Mesenchymal stem cell (in vitro differentiated cells and primary cell): ENCODE data around the gene DYSF.

Experiments
- DNase-seq: peaks from one replicate; pipeline ENCODE4 v3.0.0-alpha.2; 2013
- H2AFZ ChIP-seq: one replicate; pipeline ENCODE4 v1.6.1; 2013; ENCODE audit warnings: low read depth, mild to moderate bottlenecking, control low read depth, inconsistent platforms, low read length, moderate library complexity
- H2AK5ac ChIP-seq: 2 replicates; pipeline ENCODE4 v1.6.1; 2013; ENCODE audit warnings: low read length, moderate library complexity, mild to moderate bottlenecking, inconsistent platforms; ENCODE audit not compliant: severe bottlenecking
- H2BK120ac ChIP-seq: one replicate; pipeline ENCODE4 v1.6.1; 2013; ENCODE audit warnings: low read depth, mild to moderate bottlenecking, inconsistent platforms, low read length, moderate library complexity
- H2BK12ac ChIP-seq, 2 experiments: one replicate each; pipeline ENCODE4 v1.6.1; 2013; ENCODE audit warnings: inconsistent platforms in 2 of 2, low read length in 2 of 2, mild to moderate bottlenecking in 2 of 2, moderate library complexity in 2 of 2, control low read depth in 1 of 2
- H2BK15ac ChIP-seq: one replicate; pipeline ENCODE4 v1.6.1; 2013; ENCODE audit warnings: mild to moderate bottlenecking, low read depth, inconsistent platforms; ENCODE audit not compliant: poor library complexity, severe bottlenecking
- H2BK5ac ChIP-seq: 2 replicates; pipeline ENCODE4 v1.6.1; 2013; ENCODE audit warnings: low read depth, mild to moderate bottlenecking, low read length, control low read depth, inconsistent platforms; ENCODE audit not compliant: poor library complexity, severe bottlenecking
- H3K14ac ChIP-seq, 2 experiments: one replicate each; pipeline ENCODE4 v1.6.1; 2013; ENCODE audit warnings: inconsistent platforms in 2 of 2, low read length in 2 of 2, control low read depth in 1 of 2, mild to moderate bottlenecking in 1 of 2, moderate library complexity in 1 of 2
- H3K18ac ChIP-seq, 2 experiments: one replicate each; pipeline ENCODE4 v1.6.1; 2013; ENCODE audit warnings: inconsistent platforms in 2 of 2, low read length in 2 of 2, control low read depth in 1 of 2, low read depth in 1 of 2, mild to moderate bottlenecking in 1 of 2
- H3K23ac ChIP-seq, 2 experiments: one replicate each; pipeline ENCODE4 v1.6.1; 2013; ENCODE audit warnings: inconsistent platforms in 2 of 2, low read length in 2 of 2, mild to moderate bottlenecking in 2 of 2, moderate library complexity in 2 of 2, control low read depth in 1 of 2
- H3K27ac ChIP-seq: 2 replicates; pipeline ENCODE4 v1.5.1; 2013; ENCODE audit warnings: mild to moderate bottlenecking, moderate library complexity, low read length, control low read depth, inconsistent platforms; ENCODE audit not compliant: poor library complexity, severe bottlenecking
- H3K27me3 ChIP-seq, 2 experiments: 2 replicates each; pipeline versions ENCODE4 v1.6.1 to v1.7.0; 2013; ENCODE audit warnings: low read length in 2 of 2, mild to moderate bottlenecking in 2 of 2, moderate library complexity in 2 of 2, control low read depth in 1 of 2, inconsistent platforms in 1 of 2; ENCODE audit not compliant: control insufficient read depth in 1 of 2, insufficient read depth in 1 of 2
- H3K36me3 ChIP-seq, 2 experiments: 2 replicates each; pipeline versions ENCODE4 v1.6.1 to v1.7.0; 2013; ENCODE audit warnings: low read length in 2 of 2, control low read depth in 1 of 2, inconsistent platforms in 1 of 2, low read depth in 1 of 2, mild to moderate bottlenecking in 1 of 2; ENCODE audit not compliant: insufficient read depth in 2 of 2, control insufficient read depth in 1 of 2
- H3K4ac ChIP-seq, 2 experiments: one replicate each; pipeline ENCODE4 v1.6.1; 2013; ENCODE audit warnings: inconsistent platforms in 2 of 2, low read length in 2 of 2, mild to moderate bottlenecking in 2 of 2, moderate library complexity in 2 of 2, control low read depth in 1 of 2, low read depth in 1 of 2
- H3K4me1 ChIP-seq: 2 replicates; pipeline ENCODE4 v1.6.1; 2013; ENCODE audit warnings: low read depth, low read length, control low read depth; ENCODE audit not compliant: control insufficient read depth, insufficient read depth
- H3K4me2 ChIP-seq: 2 replicates; pipeline ENCODE4 v1.6.1; 2013; ENCODE audit warnings: low read length, mild to moderate bottlenecking, inconsistent platforms; ENCODE audit not compliant: poor library complexity, severe bottlenecking
- H3K4me3 ChIP-seq, 2 experiments: 2 replicates each; pipeline versions ENCODE4 v1.5.1 to v1.7.0; 2013; ENCODE audit warnings: low read length in 2 of 2, mild to moderate bottlenecking in 2 of 2, control low read depth in 1 of 2, low read depth in 1 of 2; ENCODE audit not compliant: insufficient read depth in 1 of 2
- H3K79me1 ChIP-seq: replicated peaks from 2 replicates; pipeline ENCODE4 v1.6.1; 2013; ENCODE audit warnings: mild to moderate bottlenecking, control low read depth, low read length, inconsistent platforms; ENCODE audit not compliant: poor library complexity, severe bottlenecking
- H3K9ac ChIP-seq: 2 replicates; pipeline ENCODE4 v1.7.0; 2013; ENCODE audit warnings: mild to moderate bottlenecking, low read length, moderate library complexity
- H3K9me3 ChIP-seq: 2 replicates; pipeline ENCODE4 v1.7.0; 2013; ENCODE audit warnings: mild to moderate bottlenecking, low read length; ENCODE audit not compliant: control insufficient read depth
- H4K8ac ChIP-seq: one replicate; pipeline ENCODE4 v1.6.1; 2013; ENCODE audit warnings: inconsistent platforms, mild to moderate bottlenecking, low read length, moderate library complexity
- H4K91ac ChIP-seq: one replicate; pipeline ENCODE4 v1.6.1; 2013; ENCODE audit warnings: mild to moderate bottlenecking, low read length, inconsistent platforms
- WGBS: methylation state at CpG from one replicate; pipeline ENCODE4 v1.1.7; 2013; ENCODE audit warnings: mixed read lengths; 5-methylcytosine and 5-hydroxymethylcytosine counted together

DYSF gene

DNA sequence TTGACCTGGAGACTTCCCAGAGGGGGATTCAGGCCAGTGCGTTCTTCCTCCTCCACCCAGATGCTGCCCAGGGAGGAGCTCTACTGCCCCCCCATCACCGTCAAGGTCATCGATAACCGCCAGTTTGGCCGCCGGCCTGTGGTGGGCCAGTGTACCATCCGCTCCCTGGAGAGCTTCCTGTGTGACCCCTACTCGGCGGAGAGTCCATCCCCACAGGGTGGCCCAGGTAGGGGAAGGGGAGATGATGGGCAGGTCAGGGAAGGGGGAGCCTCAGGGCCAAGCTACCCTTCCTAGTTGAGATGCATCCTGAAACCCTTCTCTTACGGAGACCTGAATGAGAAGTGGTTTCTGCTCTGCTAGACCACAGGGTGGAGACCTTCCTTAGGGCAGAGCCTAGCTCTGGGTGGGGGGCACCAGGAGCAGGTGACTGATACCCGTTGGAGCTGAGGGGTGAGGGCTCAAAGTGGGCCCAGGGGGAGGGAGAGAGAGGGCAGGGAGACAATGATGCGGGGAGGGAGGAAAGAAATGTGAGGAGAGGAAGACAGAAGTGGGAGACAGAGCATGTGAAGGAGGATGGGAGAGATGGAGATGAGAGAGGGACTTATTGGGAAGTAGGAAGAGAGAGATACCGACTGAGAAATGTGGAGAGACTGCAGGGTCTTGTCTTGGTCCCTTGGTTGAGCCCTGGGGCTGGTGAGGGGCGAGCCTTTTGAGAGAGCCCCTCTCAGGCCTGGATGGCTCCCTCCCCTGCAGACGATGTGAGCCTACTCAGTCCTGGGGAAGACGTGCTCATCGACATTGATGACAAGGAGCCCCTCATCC is 159.4 kb downstream of the DYSF start:
- no peak for DNase-seq
- Histone ChIP-seq H3K14ac (no peak overlapping the region), H2AK5ac (no peak overlapping the region), H3K36me3 (peaks cover 0 to 79% of the 10 kb centered on the region in 2 experiments), H3K4me1 (peaks cover 3% of the 10 kb centered on the region), H3K4ac (no peak overlapping the region), H2BK120ac (no peak overlapping the region), H2AFZ (no peak overlapping the region), H4K8ac (no peak overlapping the region), H3K23ac (no peak overlapping the region), H3K27me3 (peaks cover 0 to 37% of the 10 kb centered on the region in 2 experiments), H3K4me3 (no peak overlapping the region), H2BK12ac (no peak overlapping the region), H2BK15ac (no peak overlapping the region), H3K4me2 (no peak overlapping the region), H3K9ac (no peak overlapping the region), H2BK5ac (no peak overlapping the region), H3K79me1 (peaks cover 11% of the 10 kb centered on the region), H3K9me3 (no peaks in the 10 kb centered on the region), H4K91ac (no peak overlapping the region), H3K18ac (no peak overlapping the region), H3K27ac (no peak overlapping the region)
- 88% methylated on average over 17 of the region's 17 CpGs for WGBS

DNA sequence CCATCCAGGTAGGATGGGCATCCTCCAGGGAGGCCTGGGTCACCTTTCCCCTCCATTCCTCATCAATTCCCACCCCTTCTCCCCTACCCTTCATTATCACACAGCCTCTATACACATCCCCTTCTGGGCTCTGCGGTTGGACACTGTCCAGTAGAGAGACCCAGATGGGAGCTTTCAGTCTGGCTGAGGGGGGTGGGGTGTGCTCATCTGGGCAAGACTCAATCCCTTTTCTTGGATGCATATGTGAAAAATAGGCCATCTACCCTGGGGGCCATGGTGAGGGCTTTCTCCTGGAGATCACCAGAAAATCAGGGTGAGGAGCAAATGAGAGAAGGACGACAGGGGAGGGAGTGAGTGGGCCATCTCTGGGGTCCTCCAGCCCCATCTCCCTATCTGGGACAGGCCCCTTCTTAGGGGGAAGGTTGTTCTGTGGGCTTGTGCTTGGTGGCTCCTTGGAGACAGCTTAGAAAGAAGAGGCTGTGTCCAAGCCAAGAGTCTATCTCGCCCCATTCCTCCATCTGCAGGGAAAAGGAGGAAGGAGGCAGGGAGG is 160.1 kb downstream of the DYSF start:
- Histone ChIP-seq H3K4ac (no peak overlapping the region), H3K18ac (no peak overlapping the region), H2BK12ac (no peak overlapping the region), H3K79me1 (peaks cover 11% of the 10 kb centered on the region), H3K4me1 (peaks cover 5% of the 10 kb centered on the region), H4K91ac (no peak overlapping the region), H3K27ac (no peak overlapping the region), H3K4me3 (no peak overlapping the region), H3K9ac (no peak overlapping the region), H2BK120ac (no peak overlapping the region), H2AK5ac (no peak overlapping the region), H3K23ac (no peak overlapping the region), H2BK5ac (no peak overlapping the region), H3K36me3 (peaks cover 0 to 75% of the 10 kb centered on the region in 2 experiments), H2AFZ (no peak overlapping the region), H3K27me3 (peaks cover 0 to 33% of the 10 kb centered on the region in 2 experiments), H2BK15ac (no peak overlapping the region), H3K4me2 (no peak overlapping the region), H3K14ac (peak overlapping the region in 1 of 2 experiments; percentile 26), H4K8ac (no peak overlapping the region), H3K9me3 (no peaks in the 10 kb centered on the region)
- 92% methylated on average over 3 of the region's 3 CpGs for WGBS
- DNase-seq: no peak

DNA sequence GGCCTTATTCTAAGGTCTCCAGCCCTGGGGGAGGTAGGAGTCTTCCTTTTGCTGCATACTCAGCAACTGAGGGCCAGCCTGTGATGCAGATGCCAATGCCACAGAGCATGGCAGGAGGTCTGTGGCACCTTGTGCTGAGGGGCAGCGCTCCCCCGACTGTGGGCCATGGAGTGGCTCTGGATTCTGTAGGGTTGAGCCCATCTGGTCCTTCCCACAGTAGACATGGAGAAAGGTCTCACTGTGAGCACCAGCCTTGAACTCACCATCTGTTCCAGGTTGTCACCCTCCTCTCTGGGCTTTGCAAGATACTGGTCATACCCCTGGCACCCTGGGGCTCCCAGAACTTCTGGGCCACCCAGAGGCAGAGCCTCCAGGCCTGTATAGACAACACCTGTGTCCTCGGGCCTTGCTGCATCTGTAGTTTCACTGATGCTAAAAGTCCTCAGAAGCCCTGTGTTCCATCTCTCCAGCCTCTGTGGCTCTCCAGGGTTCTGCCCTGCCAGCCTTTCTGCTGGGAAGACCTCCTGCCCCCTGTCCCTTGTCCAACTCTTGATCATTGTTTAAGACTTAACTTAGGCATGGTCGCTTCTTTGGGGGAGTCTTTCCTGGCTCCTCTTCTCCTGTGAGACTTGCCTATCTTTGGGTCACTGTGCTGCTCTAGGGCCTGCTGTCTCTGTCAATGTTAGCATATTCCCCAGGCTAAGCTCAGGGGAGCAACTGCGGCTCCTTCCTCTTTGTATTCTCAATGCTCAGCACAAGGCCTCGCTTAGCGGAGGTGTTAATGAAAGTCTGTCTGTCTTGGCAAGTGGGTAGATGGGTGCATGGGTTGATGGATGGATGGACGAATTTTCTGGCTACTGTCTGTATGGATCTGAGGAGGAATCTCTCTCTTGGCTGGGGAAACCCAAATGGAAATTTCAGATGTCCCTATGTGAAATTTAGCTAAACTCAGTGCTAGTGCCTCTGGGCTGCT is 160.9 kb downstream of the DYSF start:
- H2BK5ac ChIP-seq: no peak overlapping the region
- H3K4me3 ChIP-seq: no peak overlapping the region
- H3K4ac ChIP-seq: no peak overlapping the region
- no peak overlapping the region for H3K23ac ChIP-seq
- H2BK12ac ChIP-seq: no peak overlapping the region
- H4K91ac ChIP-seq: no peak overlapping the region
- no peaks in the 10 kb centered on the region for H3K9me3 ChIP-seq
- H2AK5ac ChIP-seq: no peak overlapping the region
- no peak overlapping the region for H2BK15ac ChIP-seq
- no peak for DNase-seq
- H2BK120ac ChIP-seq: no peak overlapping the region
- peaks cover 0 to 38% of the 10 kb centered on the region in 2 experiments for H3K27me3 ChIP-seq
- 93% methylated on average over 8 of the region's 8 CpGs for WGBS
- H2AFZ ChIP-seq: no peak overlapping the region
- peaks cover 10% of the 10 kb centered on the region for H3K4me1 ChIP-seq
- peak overlapping the region; percentile 32 for H3K9ac ChIP-seq
- no peak overlapping the region for H3K27ac ChIP-seq
- H3K79me1 ChIP-seq: peaks cover 11% of the 10 kb centered on the region
- H3K4me2 ChIP-seq: no peak overlapping the region
- peaks cover 0 to 76% of the 10 kb centered on the region in 2 experiments for H3K36me3 ChIP-seq
- H4K8ac ChIP-seq: no peak overlapping the region
- H3K14ac ChIP-seq: peak overlapping the region in 1 of 2 experiments; percentile 26
- no peak overlapping the region for H3K18ac ChIP-seq
